ENCODE results near the gene ARHGEF7. TPM values are rescaled to one million over a fixed set of nuclear protein-coding genes. Genes with fewer than 3 reads are reported as not detected.

The ARHGEF7 gene
- total RNA-seq, 2 donors from 2014 or later, result 49.5 to 53.5 TPM

GRCh38 chr13:111119966-111120365 is 4.9 kb downstream of the ARHGEF7 start:
- Histone ChIP-seq H3K9ac (ENCODE audit: extremely low read depth, low read length, poor library complexity, severe bottlenecking) (no peak overlapping the region), H3K27me3 (ENCODE audit: control insufficient read depth, insufficient read depth, low read length, poor library complexity, severe bottlenecking) (peaks cover 32% of the 10 kb centered on the region), H3K4me1 (ENCODE audit: control insufficient read depth, insufficient read depth, low read length) (no peaks in the 10 kb centered on the region), H3K27ac (ENCODE audit: low read depth, low read length) (no peak overlapping the region), H3K9me3 (ENCODE audit: control insufficient read depth, low read length) (no peaks in the 10 kb centered on the region), H3K36me3 (ENCODE audit: control insufficient read depth, insufficient read depth, low read length) (no peaks in the 10 kb centered on the region), H3K4me3 (ENCODE audit: low read length) (no peak overlapping the region)
- Mint-ChIP-seq H3K9me3 (no peaks in the 10 kb centered on the region), H3K4me3 (no peak overlapping the region), H3K36me3 (ENCODE audit: low read depth) (no peaks in the 10 kb centered on the region), H3K27me3 (ENCODE audit: insufficient read depth) (peaks cover 37% of the 10 kb centered on the region), H3K4me1 (peaks cover 5% of the 10 kb centered on the region), H3K27ac (no peak overlapping the region)
- TF ChIP-seq CTCF (conservative IDR thresholded peaks at IDR 0.05), result no peak
- DNase-seq, result no peak

GRCh38 chr13:111120422-111120821 is 5.3 kb downstream of the ARHGEF7 start:
- H3K4me3 Mint-ChIP-seq, result no peak overlapping the region
- peaks cover 5% of the 10 kb centered on the region for H3K4me1 Mint-ChIP-seq
- Histone ChIP-seq H3K9ac (ENCODE audit: extremely low read depth, low read length, poor library complexity, severe bottlenecking) (no peak overlapping the region), H3K36me3 (ENCODE audit: control insufficient read depth, insufficient read depth, low read length) (no peaks in the 10 kb centered on the region), H3K4me1 (ENCODE audit: control insufficient read depth, insufficient read depth, low read length) (no peaks in the 10 kb centered on the region), H3K27ac (ENCODE audit: low read depth, low read length) (no peak overlapping the region), H3K9me3 (ENCODE audit: control insufficient read depth, low read length) (no peaks in the 10 kb centered on the region), H3K27me3 (ENCODE audit: control insufficient read depth, insufficient read depth, low read length, poor library complexity, severe bottlenecking) (peaks cover 32% of the 10 kb centered on the region), H3K4me3 (ENCODE audit: low read length) (no peak overlapping the region)
- no peaks in the 10 kb centered on the region for H3K9me3 Mint-ChIP-seq
- 90 to 92% methylated on average over 9 to 10 of the region's 12 CpGs for WGBS, 2 experiments (ENCODE audit: insufficient coverage in 1 of 2, insufficient read length in 1 of 2)
- H3K36me3 Mint-ChIP-seq (ENCODE audit: low read depth), result no peaks in the 10 kb centered on the region
- no peak overlapping the region for H3K27ac Mint-ChIP-seq
- no peak for DNase-seq
- TF ChIP-seq CTCF (conservative IDR thresholded peaks at IDR 0.05), result no peak
- H3K27me3 Mint-ChIP-seq (ENCODE audit: insufficient read depth), result peaks cover 37% of the 10 kb centered on the region

GRCh38 chr13:111120913-111121312 is 5.8 kb downstream of the ARHGEF7 start:
- WGBS, 2 experiments (ENCODE audit: insufficient coverage in 1 of 2, insufficient read length in 1 of 2), result 93 to 100% methylated on average over 4 to 8 of the region's 8 CpGs
- no peak overlapping the region for H3K27ac ChIP-seq (ENCODE audit: low read depth, low read length)
- Mint-ChIP-seq H3K27ac (no peak overlapping the region), H3K4me3 (no peak overlapping the region), H3K9me3 (no peaks in the 10 kb centered on the region), H3K27me3 (ENCODE audit: insufficient read depth) (peaks cover 36% of the 10 kb centered on the region), H3K4me1 (peaks cover 4% of the 10 kb centered on the region), H3K36me3 (ENCODE audit: low read depth) (no peaks in the 10 kb centered on the region)
- no peak overlapping the region for H3K9ac ChIP-seq (ENCODE audit: extremely low read depth, low read length, poor library complexity, severe bottlenecking)
- no peak for TF ChIP-seq CTCF (conservative IDR thresholded peaks at IDR 0.05)
- no peaks in the 10 kb centered on the region for H3K36me3 ChIP-seq (ENCODE audit: control insufficient read depth, insufficient read depth, low read length)
- peaks cover 30% of the 10 kb centered on the region for H3K27me3 ChIP-seq (ENCODE audit: control insufficient read depth, insufficient read depth, low read length, poor library complexity, severe bottlenecking)
- H3K9me3 ChIP-seq (ENCODE audit: control insufficient read depth, low read length), result no peaks in the 10 kb centered on the region
- H3K4me3 ChIP-seq (ENCODE audit: low read length), result no peak overlapping the region
- DNase-seq, result no peak
- no peaks in the 10 kb centered on the region for H3K4me1 ChIP-seq (ENCODE audit: control insufficient read depth, insufficient read depth, low read length)
